H9 (cell line): ENCODE measurements around the gene STARD3NL. TPM values are rescaled to one million over a fixed set of nuclear protein-coding genes. Genes with fewer than 3 reads are reported as not detected.
"Not testable (repeated sequence)": the region's sequence is repeated elsewhere in the genome, so short reads cannot be mapped to it uniquely, and the experiment has no call there.

Source experiments
- DNase-seq: peaks from one replicate; pipeline ENCODE4 v3.0.0-alpha.2; 2017
- H2AFZ ChIP-seq: one replicate; pipeline ENCODE4 v1.6.1; 2013; ENCODE audit warnings: mild to moderate bottlenecking, low read length, control low read depth, moderate library complexity
- H2AK5ac ChIP-seq: 2 replicates; pipeline ENCODE4 v1.6.1; 2013; ENCODE audit warnings: low read length, control low read depth, mixed read lengths; ENCODE audit not compliant: insufficient read length
- H2BK120ac ChIP-seq: one replicate; pipeline ENCODE4 v1.6.1; 2013; ENCODE audit warnings: low read depth, mild to moderate bottlenecking, low read length, control low read depth, inconsistent platforms; ENCODE audit not compliant: poor library complexity, severe bottlenecking
- H2BK12ac ChIP-seq: 2 replicates; pipeline ENCODE4 v1.6.1; 2013; ENCODE audit warnings: low read length, control low read depth, mixed read lengths, low read depth; ENCODE audit not compliant: insufficient read length
- H2BK15ac ChIP-seq: 2 replicates; pipeline ENCODE4 v1.6.1; 2013; ENCODE audit warnings: low read depth, low read length, control low read depth
- H2BK20ac ChIP-seq: one replicate; pipeline ENCODE4 v1.6.1; 2013; ENCODE audit warnings: low read depth, mild to moderate bottlenecking, low read length, control low read depth, inconsistent platforms; ENCODE audit not compliant: poor library complexity, severe bottlenecking
- H2BK5ac ChIP-seq: 2 replicates; pipeline ENCODE4 v1.6.1; 2013; ENCODE audit warnings: low read length, control low read depth, mixed read lengths; ENCODE audit not compliant: insufficient read length
- H3K14ac ChIP-seq: 2 replicates; pipeline ENCODE4 v1.6.1; 2013; ENCODE audit warnings: low read length, control low read depth; ENCODE audit not compliant: insufficient read depth
- H3K18ac ChIP-seq: 2 replicates; pipeline ENCODE4 v1.6.1; 2013; ENCODE audit warnings: low read depth, mild to moderate bottlenecking, mixed read lengths, low read length, control low read depth; ENCODE audit not compliant: insufficient read length
- H3K23ac ChIP-seq: 2 replicates; pipeline ENCODE4 v1.6.1; 2013; ENCODE audit warnings: low read length, control low read depth, mixed read lengths, low read depth; ENCODE audit not compliant: insufficient read length
- H3K23me2 ChIP-seq: 2 replicates; pipeline ENCODE4 v1.6.1; 2013; ENCODE audit warnings: low read depth, mild to moderate bottlenecking, mixed read lengths, low read length, control low read depth; ENCODE audit not compliant: insufficient read length, poor library complexity, severe bottlenecking
- H3K27ac ChIP-seq: 2 replicates; pipeline ENCODE4 v1.5.1; 2013; ENCODE audit warnings: low read length, control low read depth, mixed read lengths, low read depth; ENCODE audit not compliant: insufficient read length
- H3K27me3 ChIP-seq: 2 replicates; pipeline ENCODE4 v1.6.1; 2013; ENCODE audit warnings: low read length, control low read depth, inconsistent platforms; ENCODE audit not compliant: insufficient read depth
- H3K4ac ChIP-seq: 2 replicates; pipeline ENCODE4 v1.6.1; 2013; ENCODE audit warnings: low read depth, mild to moderate bottlenecking, control low read depth, inconsistent platforms, low read length, moderate library complexity
- H3K4me1 ChIP-seq: 2 replicates; pipeline ENCODE4 v1.6.1; 2013; ENCODE audit warnings: low read length, control low read depth, inconsistent platforms; ENCODE audit not compliant: insufficient read depth
- H3K4me2 ChIP-seq: 2 replicates; pipeline ENCODE4 v1.6.1; 2013; ENCODE audit warnings: low read length, control low read depth, mixed read lengths; ENCODE audit not compliant: insufficient read length, insufficient read depth
- H3K56ac ChIP-seq: 2 replicates; pipeline ENCODE4 v1.6.1; 2013; ENCODE audit warnings: low read depth, mild to moderate bottlenecking, mixed read lengths, low read length, control low read depth; ENCODE audit not compliant: insufficient read length
- H3K79me1 ChIP-seq: 2 replicates; pipeline ENCODE4 v1.6.1; 2013; ENCODE audit warnings: low read depth, mild to moderate bottlenecking, moderate library complexity, low read length, control low read depth, inconsistent platforms; ENCODE audit not compliant: insufficient read depth, poor library complexity, severe bottlenecking
- H3K79me2 ChIP-seq: 2 replicates; pipeline ENCODE4 v1.6.1; 2013; ENCODE audit warnings: low read length, control low read depth, inconsistent platforms; ENCODE audit not compliant: insufficient read depth
- H3K9ac ChIP-seq: 2 replicates; pipeline ENCODE4 v1.6.1; 2013; ENCODE audit warnings: low read length, control low read depth, mixed read lengths; ENCODE audit not compliant: insufficient read length; ENCODE audit errors: extremely low read depth
- H3K9me3 ChIP-seq: one replicate; pipeline ENCODE4 v1.6.1; 2013; ENCODE audit warnings: low read depth, low read length, inconsistent platforms; ENCODE audit not compliant: control insufficient read depth
- H3T11ph ChIP-seq: one replicate; pipeline ENCODE4 v1.6.1; 2013; ENCODE audit warnings: mild to moderate bottlenecking, low read length, control low read depth, inconsistent platforms
- H4K20me1 ChIP-seq: one replicate; pipeline ENCODE4 v1.6.1; 2013; ENCODE audit not compliant: control insufficient read depth, insufficient read length, insufficient read depth
- H4K5ac ChIP-seq: 2 replicates; pipeline ENCODE4 v1.6.1; 2013; ENCODE audit warnings: low read depth, mild to moderate bottlenecking, mixed read lengths, low read length, control low read depth; ENCODE audit not compliant: insufficient read length
- H4K8ac ChIP-seq: replicated peaks from 2 replicates; pipeline ENCODE4 v1.6.1; 2013; ENCODE audit warnings: low read length, control low read depth, mixed read lengths, low read depth; ENCODE audit not compliant: insufficient read length
- H4K91ac ChIP-seq: 2 replicates; pipeline ENCODE4 v1.6.1; 2013; ENCODE audit warnings: low read depth, mild to moderate bottlenecking, moderate library complexity, mixed read lengths, low read length, control low read depth; ENCODE audit not compliant: insufficient read length
- H3K27ac Mint-ChIP-seq, 3 experiments: 2 replicates in 2 of 3; 3 replicates in 1 of 3; pipeline ENCODE4 v1.8.0; 2020 to 2021; ENCODE audit warnings: mixed read lengths in 3 of 3, mild to moderate bottlenecking in 1 of 3, moderate library complexity in 1 of 3
- H3K27me3 Mint-ChIP-seq: 2 replicates; pipeline ENCODE4 v1.8.0; 2021; ENCODE audit warnings: low read depth, mild to moderate bottlenecking, moderate library complexity, mixed read lengths
- H3K36me3 Mint-ChIP-seq, 3 experiments: 2 replicates in 2 of 3; 3 replicates in 1 of 3; pipeline ENCODE4 v1.8.0; 2020 to 2021; ENCODE audit warnings: low read depth in 3 of 3, mixed read lengths in 3 of 3; ENCODE audit not compliant: insufficient read depth in 1 of 3
- H3K4me1 Mint-ChIP-seq, 2 experiments: 2 replicates each; pipeline ENCODE4 v1.8.0; 2020; ENCODE audit warnings: mixed read lengths in 2 of 2
- H3K4me3 Mint-ChIP-seq, 2 experiments: 2 replicates in 1 of 2; 3 replicates in 1 of 2; pipeline ENCODE4 v1.8.0; 2020 to 2021; ENCODE audit warnings: mild to moderate bottlenecking in 2 of 2, mixed read lengths in 2 of 2, moderate library complexity in 1 of 2
- H3K9me3 Mint-ChIP-seq, 2 experiments: 2 replicates in 1 of 2; 3 replicates in 1 of 2; pipeline ENCODE4 v1.8.0; 2020; ENCODE audit warnings: mild to moderate bottlenecking in 2 of 2, mixed read lengths in 2 of 2, moderate library complexity in 1 of 2
- CTCF ChIP-seq: fragments of 200-600 bp; sonication (generic); conservative IDR thresholded peaks from 3 replicates; pipeline ENCODE4 v1.8.0; 2021; ENCODE audit warnings: antibody characterized with exemption, mild to moderate bottlenecking
- WGBS: extraction: QIAGEN DNeasy Blood & Tissue Kit; methylation state at CpG from one replicate; pipeline ENCODE4 v1.1.7; 2013; ENCODE audit warnings: missing lambda C conversion rate, low lambda C conversion rate, mixed read lengths; ENCODE audit not compliant: insufficient read length; ENCODE audit errors: extremely low coverage; 5-methylcytosine and 5-hydroxymethylcytosine counted together
- total RNA-seq: library from RNA; stranded (reverse); gene quantifications from 2 replicates; pipeline ENCODE4 v1.2.1, GENCODE V29; 2021

Gene STARD3NL
- total RNA-seq, 1 experiment from 2014 or later = 36.5 TPM

- Histone ChIP-seq H2AFZ (no peak overlapping the region), H3K79me1 (no peaks in the 10 kb centered on the region), H3K4me2 (no peak overlapping the region), H3K23ac (no peak overlapping the region), H2BK15ac (no peak overlapping the region), H3K56ac (no peak overlapping the region), H4K8ac (no peak overlapping the region), H2AK5ac (no peak overlapping the region), H2BK12ac (no peak overlapping the region), H3K23me2 (no peaks in the 10 kb centered on the region), H3K9me3 (no peaks in the 10 kb centered on the region), H3T11ph (no peak overlapping the region), H3K27me3 (no peaks in the 10 kb centered on the region), H3K4me1 (no peaks in the 10 kb centered on the region), H4K20me1 (no peaks in the 10 kb centered on the region), H3K4ac (no peak overlapping the region), H2BK5ac (no peak overlapping the region), H2BK120ac (no peak overlapping the region), H2BK20ac (no peak overlapping the region), H3K9ac (no peak overlapping the region), H3K14ac (no peak overlapping the region), H4K91ac (no peak overlapping the region), H3K18ac (no peak overlapping the region), H4K5ac (no peak overlapping the region), H3K27ac (no peak overlapping the region), H3K79me2 (no peaks in the 10 kb centered on the region)
- no peak for TF ChIP-seq CTCF
- Mint-ChIP-seq H3K27ac (no peak overlapping the region), H3K36me3 (no peaks in the 10 kb centered on the region), H3K4me3 (no peak overlapping the region), H3K9me3 (no peaks in the 10 kb centered on the region), H3K27me3 (no peaks in the 10 kb centered on the region), H3K4me1 (no peaks in the 10 kb centered on the region)
- no CpG with 5 or more reads among the region's 5 CpGs for WGBS
- no peak for DNase-seq
Observed at GRCh38 chr7:38248069-38248567, 70.1 kb downstream of the STARD3NL start.

- H3K4me1 ChIP-seq, H3K14ac ChIP-seq, H3K18ac ChIP-seq, H4K20me1 ChIP-seq, H3K9me3 ChIP-seq, H3K4me2 ChIP-seq, DNase-seq, H2BK120ac ChIP-seq, H3K56ac ChIP-seq, H3K27ac ChIP-seq, H3K9ac ChIP-seq, H3K4me3 Mint-ChIP-seq, H4K8ac ChIP-seq, H2BK20ac ChIP-seq, H4K91ac ChIP-seq, H3K27ac Mint-ChIP-seq, H3K9me3 Mint-ChIP-seq, H2AFZ ChIP-seq, H2BK5ac ChIP-seq, H3K79me1 ChIP-seq, H3K79me2 ChIP-seq, H3K4me1 Mint-ChIP-seq, H3K23me2 ChIP-seq, H2AK5ac ChIP-seq, H2BK15ac ChIP-seq, H3K27me3 Mint-ChIP-seq, H3K36me3 Mint-ChIP-seq, H3K4ac ChIP-seq, H3K23ac ChIP-seq, H4K5ac ChIP-seq, H3T11ph ChIP-seq, H3K27me3 ChIP-seq, H2BK12ac ChIP-seq: not testable (repeated sequence)
- no CpG with 5 or more reads among the region's 3 CpGs for WGBS
Observed at GRCh38 chr7:38249849-38250248, 71.8 kb downstream of the STARD3NL start.
